Frontal cortex (tissue), 4 donors: Measurements from ENCODE around the gene ACOD1. TPM values are rescaled to one million over a fixed set of nuclear protein-coding genes. Genes with fewer than 3 reads are reported as not detected.
A peak's percentile ranks its signal among the peaks of the same experiment; 100 is the strongest.
"Not testable (repeated sequence)": the region's sequence is repeated elsewhere in the genome, so short reads cannot be mapped to it uniquely, and the experiment has no call there.

Source experiments
- DNase-seq, 2 donors: peaks; one replicate each; pipeline ENCODE4 v3.0.0; 2012; ENCODE audit warnings: low spot score in 2 of 2
- FAIRE-seq: peaks from 2 replicates; lab custom pipeline; 2012; peaks lifted over from hg19 to GRCh38; lab: Jason Lieb, UNC
- total RNA-seq: library from RNA; depleted of rRNA; stranded (reverse); fragments of >200 nt; gene quantifications from one replicate; pipeline ENCODE4 v1.2.3, GENCODE V29; 2014
- donor health status: control.
- donor health status: control.
- donor health status: control.

The ACOD1 gene
- not detected for total RNA-seq

- DNase-seq, result no peak
- FAIRE-seq, result no peak
Measured at GRCh38 chr13:76948149-76948548, at the start of gene ACOD1. Gene ACOD1 (plus strand): TSS chr13:76948511. CDS start chr13:76948559, 48 bp downstream.

GRCh38 chr13:76899066-76899465 is 49.2 kb upstream of the ACOD1 start:
- DNase-seq, FAIRE-seq: not testable (repeated sequence)

- DNase-seq, result peak in 1 of 2 donors; percentile 50
- FAIRE-seq, result peak; percentile 65
Measured at GRCh38 chr13:76903544-76904162, 44.7 kb upstream of the ACOD1 start.

GRCh38 chr13:76904507-76904906 is 43.8 kb upstream of the ACOD1 start:
- DNase-seq (no peak), FAIRE-seq (no peak)

- DNase-seq (no peak), FAIRE-seq (no peak)
Measured at GRCh38 chr13:76912476-76912875, 35.8 kb upstream of the ACOD1 start.

- FAIRE-seq, result no peak
- DNase-seq, result no peak
Measured at GRCh38 chr13:76913898-76914297, 34.4 kb upstream of the ACOD1 start.

GRCh38 chr13:76917095-76917494 is 31.2 kb upstream of the ACOD1 start:
- FAIRE-seq (no peak), DNase-seq (no peak)

- not testable (repeated sequence) for FAIRE-seq
Measured at GRCh38 chr13:76917755-76918481, 30.4 kb upstream of the ACOD1 start.

GRCh38 chr13:76921516-76921915 is 26.8 kb upstream of the ACOD1 start:
- FAIRE-seq (no peak), DNase-seq (no peak)

More at GRCh38 chr13:76917755-76918481, 30.4 kb upstream of the ACOD1 start:
- DNase-seq, result not testable (repeated sequence)

- DNase-seq (no peak), FAIRE-seq (no peak)
Measured at GRCh38 chr13:76925115-76925514, 23.2 kb upstream of the ACOD1 start.

GRCh38 chr13:76927955-76928354 is 20.4 kb upstream of the ACOD1 start:
- DNase-seq (no peak), FAIRE-seq (no peak)

GRCh38 chr13:76928456-76928855 is 19.9 kb upstream of the ACOD1 start:
- FAIRE-seq (no peak), DNase-seq (no peak)

- FAIRE-seq (no peak), DNase-seq (no peak)
Measured at GRCh38 chr13:76929320-76929719, 19.0 kb upstream of the ACOD1 start.

GRCh38 chr13:76929851-76930374 is 18.4 kb upstream of the ACOD1 start:
- DNase-seq (no peak), FAIRE-seq (no peak)

GRCh38 chr13:76932076-76932475 is 16.2 kb upstream of the ACOD1 start:
- FAIRE-seq, result no peak
- no peak for DNase-seq

- FAIRE-seq (no peak), DNase-seq (no peak)
Measured at GRCh38 chr13:76934671-76935070, 13.6 kb upstream of the ACOD1 start.

- no peak for FAIRE-seq
- DNase-seq, result no peak
Measured at GRCh38 chr13:76936763-76937162, 11.5 kb upstream of the ACOD1 start.

- DNase-seq (no peak), FAIRE-seq (no peak)
Measured at GRCh38 chr13:76937281-76937820, 11.0 kb upstream of the ACOD1 start.

- no peak for DNase-seq
- FAIRE-seq, result no peak
Measured at GRCh38 chr13:76939215-76939614, 9.1 kb upstream of the ACOD1 start.

- FAIRE-seq (no peak), DNase-seq (no peak)
Measured at GRCh38 chr13:76942363-76942762, 5.9 kb upstream of the ACOD1 start.

GRCh38 chr13:76943646-76944045 is 4.7 kb upstream of the ACOD1 start:
- no peak for FAIRE-seq
- DNase-seq, result no peak
